ENCODE data around the gene BIN2. TPM values are rescaled to one million over a fixed set of nuclear protein-coding genes. Genes with fewer than 3 reads are reported as not detected.

BIN2 gene
- total and polyA plus RNA-seq, 5 donors from 2014 or later: 204 to 273 (median 236) TPM

DNA sequence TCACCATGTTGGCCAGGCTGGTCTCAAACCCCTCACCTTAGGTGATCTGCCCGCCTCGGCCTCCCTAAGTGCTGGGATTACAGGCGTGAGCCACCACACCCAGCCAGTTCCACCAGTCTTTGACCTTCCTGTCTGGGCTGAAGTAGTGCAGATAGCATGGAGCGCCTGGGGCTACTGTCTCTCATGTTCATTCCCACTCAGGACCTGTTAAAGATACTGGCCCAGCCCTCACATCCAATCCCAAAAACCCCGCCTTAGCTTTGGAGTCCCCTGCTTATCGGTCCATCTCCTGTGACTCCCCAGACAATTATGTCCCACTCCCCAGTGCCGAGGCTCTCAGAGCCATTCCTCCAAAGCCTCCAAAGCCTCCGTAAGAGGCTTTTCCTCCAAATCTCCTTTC lies 34.5 kb upstream of the BIN2 start:
- Mint-ChIP-seq H3K4me1 (peaks cover 0 to 9% (median 7%) of the 10 kb centered on the region in 4 donors), H3K27ac (no peak overlapping the region), H3K27me3 (no peaks in the 10 kb centered on the region), H3K4me3 (no peak overlapping the region), H3K9me3 (no peaks in the 10 kb centered on the region), H3K36me3 (peaks cover 26% of the 10 kb centered on the region)
- Histone ChIP-seq H3K4me1 (ENCODE audit: control insufficient read depth, insufficient read depth, low read length, poor library complexity, severe bottlenecking) (no peaks in the 10 kb centered on the region), H3K27ac (ENCODE audit: insufficient read depth, low read length, poor library complexity, severe bottlenecking) (no peak overlapping the region), H3K9me3 (ENCODE audit: control insufficient read depth in 2 of 2, low read length in 2 of 2) (no peaks in the 10 kb centered on the region), H3K4me3 (ENCODE audit: low read depth, low read length) (no peak overlapping the region), H3K36me3 (ENCODE audit: control insufficient read depth, insufficient read depth, low read length) (peaks cover 8% of the 10 kb centered on the region), H3K27me3 (ENCODE audit: control insufficient read depth, insufficient read depth, low read length) (no peaks in the 10 kb centered on the region)
- ATAC-seq (ENCODE audit: low read depth in 2 of 2): no peak
- DNase-seq: no peak

DNA sequence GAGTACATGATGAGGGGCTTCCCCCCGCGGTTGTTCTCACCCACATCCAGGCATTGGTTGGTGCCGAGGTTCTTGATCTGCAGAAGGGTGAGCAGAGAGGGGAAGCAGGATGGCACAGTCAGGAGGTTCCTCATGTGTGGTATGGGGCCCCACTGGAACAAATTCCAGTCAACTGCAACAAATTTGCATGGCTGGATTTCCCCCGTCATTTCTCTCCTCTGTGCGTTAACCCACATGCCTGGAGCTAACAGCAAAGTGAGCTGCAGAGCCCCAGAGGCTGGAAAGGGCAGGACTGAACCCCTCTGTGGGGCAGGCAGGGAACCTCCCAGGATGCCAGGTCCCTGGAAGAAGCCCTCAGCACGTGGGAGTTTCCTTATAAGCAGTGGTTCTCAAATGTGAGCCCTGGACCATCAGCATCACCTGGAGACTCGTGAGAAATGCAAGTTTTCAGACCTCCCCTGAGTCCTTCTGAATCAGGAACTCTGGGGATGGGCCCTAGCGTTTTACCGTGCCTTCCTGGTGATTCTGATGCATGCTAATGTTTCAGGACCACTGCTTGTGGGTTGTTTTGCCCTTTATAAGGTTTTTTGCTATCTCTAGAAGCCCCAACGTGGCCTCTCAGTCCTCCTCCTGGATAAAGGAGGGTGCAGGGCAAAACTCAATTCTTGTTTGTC lies 33.5 kb upstream of the BIN2 start:
- DNase-seq (no peak), ATAC-seq (ENCODE audit: low read depth in 2 of 2) (no peak)
- Mint-ChIP-seq H3K27ac (no peak overlapping the region), H3K9me3 (no peaks in the 10 kb centered on the region), H3K27me3 (no peaks in the 10 kb centered on the region), H3K4me1 (peaks cover 0 to 9% (median 7%) of the 10 kb centered on the region in 4 donors), H3K4me3 (no peak overlapping the region), H3K36me3 (peaks cover 23% of the 10 kb centered on the region)
- no peaks in the 10 kb centered on the region for H3K4me1 ChIP-seq (ENCODE audit: control insufficient read depth, insufficient read depth, low read length, poor library complexity, severe bottlenecking)
- H3K27me3 ChIP-seq (ENCODE audit: control insufficient read depth, insufficient read depth, low read length): no peaks in the 10 kb centered on the region
- H3K4me3 ChIP-seq (ENCODE audit: low read depth, low read length): no peak overlapping the region
- H3K36me3 ChIP-seq (ENCODE audit: control insufficient read depth, insufficient read depth, low read length): peaks cover 8% of the 10 kb centered on the region
- H3K27ac ChIP-seq (ENCODE audit: insufficient read depth, low read length, poor library complexity, severe bottlenecking): no peak overlapping the region
- H3K9me3 ChIP-seq (ENCODE audit: control insufficient read depth in 2 of 2, low read length in 2 of 2): no peaks in the 10 kb centered on the region

DNA sequence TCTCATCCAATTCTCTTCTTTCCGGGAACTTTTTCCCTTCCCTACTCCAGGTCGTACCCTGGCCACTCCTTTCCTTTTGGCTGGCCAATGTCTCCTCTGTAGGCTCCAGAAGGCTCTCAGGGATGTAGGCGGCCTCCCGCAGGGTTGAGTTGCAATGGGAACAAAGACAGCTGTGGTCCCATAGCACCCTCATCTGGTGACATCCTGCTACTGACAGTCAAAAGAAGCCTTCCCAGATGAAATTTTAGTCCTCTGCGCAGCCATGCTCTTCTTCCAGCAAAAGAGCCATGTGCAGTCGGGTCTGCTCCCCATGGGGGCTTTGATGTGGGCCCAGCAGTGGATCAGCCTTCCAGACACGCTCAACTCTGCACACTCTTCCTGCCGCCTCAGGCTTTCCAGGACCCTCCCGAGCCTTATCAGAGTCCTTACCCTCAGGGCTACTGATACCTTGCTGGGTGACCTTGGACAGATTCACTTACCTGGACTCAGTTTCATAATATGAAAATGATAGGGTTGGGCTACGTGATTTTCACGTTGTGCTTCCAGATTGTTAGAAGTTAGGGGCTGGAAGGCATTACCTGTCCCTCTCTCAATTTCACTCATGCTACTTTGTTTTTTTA lies 28.0 kb upstream of the BIN2 start:
- Mint-ChIP-seq H3K4me3 (peak overlapping the region in 1 of 4 donors; percentile 79), H3K4me1 (peaks cover 0 to 8% (median 3%) of the 10 kb centered on the region in 4 donors), H3K9me3 (no peaks in the 10 kb centered on the region), H3K27me3 (no peaks in the 10 kb centered on the region), H3K27ac (peak overlapping the region; percentile 73 to 84 (median 80)), H3K36me3 (no peaks in the 10 kb centered on the region)
- ATAC-seq (ENCODE audit: low read depth in 2 of 2) (no peak), DNase-seq (peak; percentile 13 to 60 (median 48))
- Histone ChIP-seq H3K4me3 (ENCODE audit: low read depth, low read length) (no peak overlapping the region), H3K36me3 (ENCODE audit: control insufficient read depth, insufficient read depth, low read length) (no peaks in the 10 kb centered on the region), H3K4me1 (ENCODE audit: control insufficient read depth, insufficient read depth, low read length, poor library complexity, severe bottlenecking) (no peaks in the 10 kb centered on the region), H3K9me3 (ENCODE audit: control insufficient read depth in 2 of 2, low read length in 2 of 2) (no peaks in the 10 kb centered on the region), H3K27ac (ENCODE audit: insufficient read depth, low read length, poor library complexity, severe bottlenecking) (no peak overlapping the region), H3K27me3 (ENCODE audit: control insufficient read depth, insufficient read depth, low read length) (no peaks in the 10 kb centered on the region)

DNA sequence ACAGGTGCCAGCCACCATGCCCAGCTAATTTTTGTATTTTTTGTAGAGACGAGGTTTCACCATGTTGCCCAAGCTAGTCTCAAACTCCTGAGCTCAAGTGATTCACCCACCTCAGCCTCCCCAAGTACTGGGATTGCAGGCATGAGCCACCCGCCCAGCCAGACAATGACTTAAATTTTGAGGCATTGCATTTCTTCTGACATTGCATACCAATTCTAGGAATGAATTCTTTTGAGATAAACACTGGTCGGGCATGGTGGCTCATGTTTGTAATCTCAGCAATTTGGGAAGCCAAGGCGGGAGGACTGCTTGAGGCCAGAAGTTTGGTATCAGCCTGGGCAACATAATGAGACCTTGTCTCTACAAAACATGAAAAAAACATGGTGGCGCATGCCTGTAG lies 25.1 kb upstream of the BIN2 start:
- Mint-ChIP-seq H3K4me1 (peaks cover 0 to 8% (median 4%) of the 10 kb centered on the region in 4 donors), H3K36me3 (no peaks in the 10 kb centered on the region), H3K27ac (no peak overlapping the region), H3K9me3 (no peaks in the 10 kb centered on the region), H3K4me3 (no peak overlapping the region), H3K27me3 (no peaks in the 10 kb centered on the region)
- Histone ChIP-seq H3K36me3 (ENCODE audit: control insufficient read depth, insufficient read depth, low read length) (no peaks in the 10 kb centered on the region), H3K27ac (ENCODE audit: insufficient read depth, low read length, poor library complexity, severe bottlenecking) (no peak overlapping the region), H3K27me3 (ENCODE audit: control insufficient read depth, insufficient read depth, low read length) (no peaks in the 10 kb centered on the region), H3K9me3 (ENCODE audit: control insufficient read depth in 2 of 2, low read length in 2 of 2) (no peaks in the 10 kb centered on the region), H3K4me1 (ENCODE audit: control insufficient read depth, insufficient read depth, low read length, poor library complexity, severe bottlenecking) (no peaks in the 10 kb centered on the region), H3K4me3 (ENCODE audit: low read depth, low read length) (no peak overlapping the region)
- ATAC-seq (ENCODE audit: low read depth in 2 of 2) (no peak), DNase-seq (no peak)

DNA sequence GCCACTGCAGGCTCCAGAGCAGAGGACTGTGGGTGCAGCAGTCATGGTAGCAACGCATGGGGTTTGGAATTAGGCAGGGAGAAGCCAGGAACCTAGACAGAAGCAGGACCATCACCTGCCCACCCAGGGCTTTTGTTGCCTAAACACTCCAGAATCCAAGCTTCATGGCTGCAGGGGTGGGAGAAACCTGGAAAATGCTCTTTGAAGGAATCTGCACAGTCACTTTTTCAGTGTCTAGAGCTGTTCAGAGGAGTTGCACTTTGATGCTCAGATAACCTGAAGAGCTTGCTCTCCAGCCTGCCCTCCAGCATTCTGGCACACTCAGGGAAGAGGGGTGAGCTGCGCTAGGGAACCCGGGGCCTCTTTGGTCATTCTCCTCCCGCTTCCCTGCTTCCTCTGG lies 24.1 kb upstream of the BIN2 start:
- no peaks in the 10 kb centered on the region for H3K27me3 ChIP-seq (ENCODE audit: control insufficient read depth, insufficient read depth, low read length)

DNA sequence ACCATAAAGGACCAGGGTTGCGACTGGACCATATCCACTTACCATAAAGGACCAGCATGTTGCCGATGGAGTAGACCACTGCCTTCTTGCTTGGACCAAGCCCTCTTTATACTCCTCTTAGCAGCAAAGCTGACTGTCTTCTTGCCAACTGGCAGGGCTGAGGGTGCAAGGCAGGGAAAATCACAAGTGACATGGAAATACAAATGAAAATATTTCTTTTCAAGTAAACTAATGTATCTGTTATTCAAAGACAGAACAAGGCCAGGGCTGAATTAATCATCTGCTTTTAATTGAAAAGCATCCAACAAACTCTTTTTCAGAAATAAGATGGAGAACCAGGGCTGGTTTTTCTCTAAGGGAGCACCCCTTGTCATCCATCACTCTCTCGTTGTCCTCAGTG lies 22.6 kb upstream of the BIN2 start, which contains the start of gene CELA1:
TSS of gene CELA1 (minus strand) at position 99 of the 400 bp plus-strand sequence. CDS start at position 58, 41 bp downstream.
- Histone ChIP-seq H3K4me1 (ENCODE audit: control insufficient read depth, insufficient read depth, low read length, poor library complexity, severe bottlenecking) (peaks cover under 1% of the 10 kb centered on the region), H3K27me3 (ENCODE audit: control insufficient read depth, insufficient read depth, low read length) (no peaks in the 10 kb centered on the region), H3K27ac (ENCODE audit: insufficient read depth, low read length, poor library complexity, severe bottlenecking) (no peak within 1 kb of the TSS), H3K4me3 (ENCODE audit: low read depth, low read length) (no peak within 1 kb of the TSS), H3K9me3 (ENCODE audit: control insufficient read depth in 2 of 2, low read length in 2 of 2) (no peaks in the 10 kb centered on the region), H3K36me3 (ENCODE audit: control insufficient read depth, insufficient read depth, low read length) (no peaks in the 10 kb centered on the region)
- Mint-ChIP-seq H3K4me3 (no peak within 1 kb of the TSS), H3K4me1 (peaks cover under 1 to 8% (median 4%) of the 10 kb centered on the region in 4 donors), H3K27me3 (no peaks in the 10 kb centered on the region), H3K9me3 (no peaks in the 10 kb centered on the region), H3K36me3 (no peaks in the 10 kb centered on the region), H3K27ac (peak within 1 kb of the TSS in 1 of 3 donors; percentile 63)
- no peak for ATAC-seq (ENCODE audit: low read depth in 2 of 2)
- no peak for DNase-seq

More for the DNA sequence above, 24.1 kb upstream of the BIN2 start:
- Mint-ChIP-seq H3K27me3 (no peaks in the 10 kb centered on the region), H3K9me3 (no peaks in the 10 kb centered on the region), H3K36me3 (no peaks in the 10 kb centered on the region), H3K27ac (peak overlapping the region in 2 of 3 donors; percentile 9 to 56), H3K4me3 (no peak overlapping the region), H3K4me1 (peaks cover 0 to 8% (median 4%) of the 10 kb centered on the region in 4 donors)
- Histone ChIP-seq H3K9me3 (ENCODE audit: control insufficient read depth in 2 of 2, low read length in 2 of 2) (no peaks in the 10 kb centered on the region), H3K36me3 (ENCODE audit: control insufficient read depth, insufficient read depth, low read length) (no peaks in the 10 kb centered on the region), H3K27ac (ENCODE audit: insufficient read depth, low read length, poor library complexity, severe bottlenecking) (no peak overlapping the region), H3K4me3 (ENCODE audit: low read depth, low read length) (no peak overlapping the region), H3K4me1 (ENCODE audit: control insufficient read depth, insufficient read depth, low read length, poor library complexity, severe bottlenecking) (no peaks in the 10 kb centered on the region)
- DNase-seq (no peak), ATAC-seq (ENCODE audit: low read depth in 2 of 2) (no peak)

DNA sequence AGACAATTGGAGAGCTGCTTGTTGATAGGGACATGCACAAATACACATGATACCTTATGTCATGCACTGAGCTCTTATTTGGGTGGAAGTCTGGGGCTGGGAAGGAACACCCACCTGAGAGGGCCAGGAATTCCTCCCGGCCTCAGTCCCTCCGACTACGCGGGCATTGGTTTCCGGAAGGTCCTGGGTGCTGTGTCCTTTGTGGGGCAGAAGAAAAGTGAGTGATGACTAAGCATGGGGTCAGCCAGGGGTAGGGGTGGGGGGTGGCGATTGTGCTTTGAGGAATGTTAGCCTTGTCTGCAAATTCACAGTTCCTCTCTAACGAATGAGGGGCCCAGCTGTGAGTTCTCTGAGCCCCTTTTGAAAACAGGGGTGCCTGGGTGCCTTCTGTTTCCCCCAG lies 21.7 kb upstream of the BIN2 start:
- Histone ChIP-seq H3K27ac (ENCODE audit: insufficient read depth, low read length, poor library complexity, severe bottlenecking) (no peak overlapping the region), H3K36me3 (ENCODE audit: control insufficient read depth, insufficient read depth, low read length) (no peaks in the 10 kb centered on the region), H3K4me3 (ENCODE audit: low read depth, low read length) (no peak overlapping the region), H3K9me3 (ENCODE audit: control insufficient read depth in 2 of 2, low read length in 2 of 2) (no peaks in the 10 kb centered on the region), H3K27me3 (ENCODE audit: control insufficient read depth, insufficient read depth, low read length) (no peaks in the 10 kb centered on the region), H3K4me1 (ENCODE audit: control insufficient read depth, insufficient read depth, low read length, poor library complexity, severe bottlenecking) (peaks cover 8% of the 10 kb centered on the region)
- H3K27ac Mint-ChIP-seq: no peak overlapping the region
- peaks cover 7 to 10% (median 9%) of the 10 kb centered on the region in 4 donors for H3K4me1 Mint-ChIP-seq
- ATAC-seq (ENCODE audit: low read depth in 2 of 2) (no peak), DNase-seq (no peak)
- H3K36me3 Mint-ChIP-seq: no peaks in the 10 kb centered on the region
- H3K4me3 Mint-ChIP-seq: no peak overlapping the region
- no peaks in the 10 kb centered on the region for H3K9me3 Mint-ChIP-seq
- H3K27me3 Mint-ChIP-seq: no peaks in the 10 kb centered on the region

DNA sequence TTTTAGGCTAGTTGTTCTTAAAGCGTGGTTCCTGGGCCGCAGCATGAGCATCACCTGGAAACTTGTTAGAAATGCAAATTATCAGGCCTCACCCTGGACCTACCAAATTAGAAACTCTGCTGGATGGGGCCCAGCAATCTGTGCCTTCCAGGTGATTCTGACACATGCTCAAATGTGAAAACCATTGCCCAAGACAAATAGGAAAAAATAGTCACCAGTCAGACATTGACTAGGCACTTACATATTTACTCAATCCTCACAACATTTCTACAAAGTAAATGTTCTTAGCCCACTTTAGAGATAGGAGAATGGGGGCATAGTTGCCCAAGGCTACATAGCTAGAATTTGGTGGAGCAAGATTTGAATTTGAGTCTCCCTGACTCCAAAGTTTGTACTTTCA lies 19.2 kb upstream of the BIN2 start:
- H3K27me3 Mint-ChIP-seq: no peaks in the 10 kb centered on the region
- Histone ChIP-seq H3K27ac (ENCODE audit: insufficient read depth, low read length, poor library complexity, severe bottlenecking) (no peak overlapping the region), H3K4me3 (ENCODE audit: low read depth, low read length) (no peak overlapping the region), H3K36me3 (ENCODE audit: control insufficient read depth, insufficient read depth, low read length) (no peaks in the 10 kb centered on the region), H3K9me3 (ENCODE audit: control insufficient read depth in 2 of 2, low read length in 2 of 2) (no peaks in the 10 kb centered on the region), H3K4me1 (ENCODE audit: control insufficient read depth, insufficient read depth, low read length, poor library complexity, severe bottlenecking) (peaks cover 8% of the 10 kb centered on the region), H3K27me3 (ENCODE audit: control insufficient read depth, insufficient read depth, low read length) (no peaks in the 10 kb centered on the region)
- no peak overlapping the region for H3K27ac Mint-ChIP-seq
- no peaks in the 10 kb centered on the region for H3K36me3 Mint-ChIP-seq
- H3K4me3 Mint-ChIP-seq: no peak overlapping the region
- no peak for DNase-seq
- ATAC-seq (ENCODE audit: low read depth in 2 of 2): no peak
- H3K4me1 Mint-ChIP-seq: peaks cover 7 to 14% (median 9%) of the 10 kb centered on the region in 4 donors
- no peaks in the 10 kb centered on the region for H3K9me3 Mint-ChIP-seq
